ENCODE data around the gene RAP2A. TPM values are rescaled to one million over a fixed set of nuclear protein-coding genes. Genes with fewer than 3 reads are reported as not detected.
A peak's percentile ranks its signal among the peaks of the same experiment; 100 is the strongest.

The RAP2A gene
- total RNA-seq, 6 experiments from 2014 or later = 7.4 to 16.5 (median 8.8) TPM

- no peaks in the 10 kb centered on the region for H3K36me3 ChIP-seq
- no peak overlapping the region for H3K27ac ChIP-seq
- WGBS (ENCODE audit: insufficient coverage, low coverage, low lambda C conversion rate, missing lambda C conversion rate) = 66% methylated on average over 2 of the region's 2 CpGs
- no peak for TF ChIP-seq POLR2A (IDR thresholded peaks at IDR 0.05)
- TF ChIP-seq, protein P1, sequence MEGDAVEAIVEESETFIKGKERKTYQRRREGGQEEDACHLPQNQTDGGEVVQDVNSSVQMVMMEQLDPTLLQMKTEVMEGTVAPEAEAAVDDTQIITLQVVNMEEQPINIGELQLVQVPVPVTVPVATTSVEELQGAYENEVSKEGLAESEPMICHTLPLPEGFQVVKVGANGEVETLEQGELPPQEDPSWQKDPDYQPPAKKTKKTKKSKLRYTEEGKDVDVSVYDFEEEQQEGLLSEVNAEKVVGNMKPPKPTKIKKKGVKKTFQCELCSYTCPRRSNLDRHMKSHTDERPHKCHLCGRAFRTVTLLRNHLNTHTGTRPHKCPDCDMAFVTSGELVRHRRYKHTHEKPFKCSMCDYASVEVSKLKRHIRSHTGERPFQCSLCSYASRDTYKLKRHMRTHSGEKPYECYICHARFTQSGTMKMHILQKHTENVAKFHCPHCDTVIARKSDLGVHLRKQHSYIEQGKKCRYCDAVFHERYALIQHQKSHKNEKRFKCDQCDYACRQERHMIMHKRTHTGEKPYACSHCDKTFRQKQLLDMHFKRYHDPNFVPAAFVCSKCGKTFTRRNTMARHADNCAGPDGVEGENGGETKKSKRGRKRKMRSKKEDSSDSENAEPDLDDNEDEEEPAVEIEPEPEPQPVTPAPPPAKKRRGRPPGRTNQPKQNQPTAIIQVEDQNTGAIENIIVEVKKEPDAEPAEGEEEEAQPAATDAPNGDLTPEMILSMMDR (IDR thresholded peaks at IDR 0.05) = no peak
- no peaks in the 10 kb centered on the region for H3K4me1 ChIP-seq
- H3K4me3 ChIP-seq = no peak overlapping the region
- no peaks in the 10 kb centered on the region for H3K27me3 ChIP-seq
- intact Hi-C loops (cut with DNase I) = no loop called here
- H3K9me3 ChIP-seq = no peaks in the 10 kb centered on the region
- ATAC-seq = no peak
- DNase-seq = no peak
Measured at GRCh38 chr13:97484301-97484700, 50.3 kb downstream of the RAP2A start.

- 64% methylated on average over 1 of the region's 1 CpG for WGBS (ENCODE audit: insufficient coverage, low coverage, low lambda C conversion rate, missing lambda C conversion rate)
- H3K27me3 ChIP-seq = no peaks in the 10 kb centered on the region
Measured at GRCh38 chr13:97485320-97485719, 51.4 kb downstream of the RAP2A start.

GRCh38 chr13:97490702-97491307 lies 56.8 kb downstream of the RAP2A start:
- WGBS (ENCODE audit: insufficient coverage, low coverage, low lambda C conversion rate, missing lambda C conversion rate) = 87% methylated on average over 1 of the region's 1 CpG
- TF ChIP-seq POLR2A (IDR thresholded peaks at IDR 0.05) = no peak
- TF ChIP-seq, protein P1 (IDR thresholded peaks at IDR 0.05) = no peak
- intact Hi-C loops (cut with DNase I) = no loop called here
- Histone ChIP-seq H3K36me3 (no peaks in the 10 kb centered on the region), H3K27me3 (no peaks in the 10 kb centered on the region), H3K9me3 (peaks cover 0 to 5% (median 0%) of the 10 kb centered on the region in 4 donors), H3K27ac (no peak overlapping the region), H3K4me3 (no peak overlapping the region), H3K4me1 (no peaks in the 10 kb centered on the region)
- no peak for ATAC-seq
- no peak for DNase-seq

More at GRCh38 chr13:97485320-97485719, 51.4 kb downstream of the RAP2A start:
- ATAC-seq (no peak), DNase-seq (no peak)
- no peaks in the 10 kb centered on the region for H3K36me3 ChIP-seq
- no peak overlapping the region for H3K4me3 ChIP-seq
- H3K4me1 ChIP-seq = no peaks in the 10 kb centered on the region
- intact Hi-C loops (cut with DNase I) = no loop called here
- no peak for TF ChIP-seq POLR2A (IDR thresholded peaks at IDR 0.05)
- TF ChIP-seq, protein P1 (IDR thresholded peaks at IDR 0.05) = no peak
- H3K9me3 ChIP-seq = no peaks in the 10 kb centered on the region
- no peak overlapping the region for H3K27ac ChIP-seq

- Histone ChIP-seq H3K9me3 (peaks cover 0 to 5% (median 0%) of the 10 kb centered on the region in 4 donors), H3K27ac (no peak overlapping the region), H3K27me3 (no peaks in the 10 kb centered on the region), H3K36me3 (no peaks in the 10 kb centered on the region), H3K4me3 (no peak overlapping the region), H3K4me1 (no peaks in the 10 kb centered on the region)
- no peak for TF ChIP-seq POLR2A (IDR thresholded peaks at IDR 0.05)
- TF ChIP-seq, protein P1 (IDR thresholded peaks at IDR 0.05) = no peak
- ATAC-seq = peak in 2 of 4 donors; percentile 17 to 82
- DNase-seq = no peak
- intact Hi-C loops (cut with DNase I) = no loop called here
Measured at GRCh38 chr13:97491452-97491851, 57.5 kb downstream of the RAP2A start.
